Hepatocyte (in vitro differentiated cells): ENCODE measurements around the gene SAMD1. TPM values are rescaled to one million over a fixed set of nuclear protein-coding genes. Genes with fewer than 3 reads are reported as not detected.

Experiments
- DNase-seq: peaks from one replicate; pipeline ENCODE4 v3.0.0-alpha.2; 2016; ENCODE audit warnings: low spot score
- H2AFZ ChIP-seq: fragments of 200-600 bp; sonication (generic); 2 replicates; pipeline ENCODE4 v1.6.0; 2016; ENCODE audit warnings: antibody characterized with exemption, mild to moderate bottlenecking
- H3K27ac ChIP-seq: fragments of 200-600 bp; sonication (generic); 2 replicates; pipeline ENCODE4 v1.5.1; 2016; ENCODE audit warnings: mild to moderate bottlenecking
- H3K27me3 ChIP-seq: fragments of 200-600 bp; sonication (generic); 2 replicates; pipeline ENCODE4 v1.6.1; 2016
- H3K36me3 ChIP-seq: fragments of 200-600 bp; sonication (generic); replicated peaks from 2 replicates; pipeline ENCODE4 v1.5.1; 2016; ENCODE audit warnings: low read depth; ENCODE audit not compliant: insufficient read depth
- H3K4me1 ChIP-seq: fragments of 200-600 bp; sonication (generic); 2 replicates; pipeline ENCODE4 v1.5.1; 2016; ENCODE audit warnings: mild to moderate bottlenecking, moderate library complexity; ENCODE audit not compliant: insufficient read depth
- H3K4me2 ChIP-seq: fragments of 200-600 bp; sonication (generic); 2 replicates; pipeline ENCODE4 v1.6.0; 2016
- H3K4me3 ChIP-seq: fragments of 200-600 bp; sonication (generic); 2 replicates; pipeline ENCODE4 v1.5.1; 2016; ENCODE audit warnings: mild to moderate bottlenecking
- H3K79me2 ChIP-seq: fragments of 200-600 bp; sonication (generic); 2 replicates; pipeline ENCODE4 v1.6.0; 2017; ENCODE audit warnings: mild to moderate bottlenecking
- H3K9me2 ChIP-seq: fragments of 200-600 bp; sonication (generic); replicated peaks from 2 replicates; pipeline ENCODE4 v1.6.0; 2017; ENCODE audit warnings: mild to moderate bottlenecking; ENCODE audit not compliant: insufficient read depth
- H3K9me3 ChIP-seq: fragments of 200-600 bp; sonication (generic); 2 replicates; pipeline ENCODE4 v1.5.1; 2016; ENCODE audit warnings: low read depth, mild to moderate bottlenecking
- H4K20me1 ChIP-seq: fragments of 200-600 bp; sonication (generic); 2 replicates; pipeline ENCODE4 v1.6.0; 2016; ENCODE audit warnings: mild to moderate bottlenecking; ENCODE audit not compliant: insufficient read depth, poor library complexity, severe bottlenecking
- CTCF ChIP-seq: fragments of 200-600 bp; sonication (generic); IDR thresholded peaks from 2 replicates; pipeline ENCODE4 v1.5.1; 2016; ENCODE audit warnings: antibody characterized with exemption, mild to moderate bottlenecking; ENCODE audit not compliant: poor library complexity
- EZH2 ChIP-seq: fragments of 200-600 bp; sonication (generic); IDR thresholded peaks from 2 replicates; pipeline ENCODE4 v1.6.1; 2016; ENCODE audit warnings: antibody characterized with exemption, mild to moderate bottlenecking, borderline replicate concordance
- EZH2phosphoT487 ChIP-seq: fragments of 200-600 bp; sonication (generic); IDR thresholded peaks from one replicate; pipeline ENCODE4 v1.6.1; 2018; ENCODE audit warnings: antibody characterized with exemption, mild to moderate bottlenecking, low read depth, moderate library complexity; ENCODE audit not compliant: unreplicated experiment, severe bottlenecking
- WGBS: methylation state at CpG from one replicate; pipeline ENCODE4 v1.1.6; 2016; ENCODE audit warnings: low lambda C conversion rate; ENCODE audit errors: missing lambda C conversion rate; 5-methylcytosine and 5-hydroxymethylcytosine counted together
- polyA plus RNA-seq: library from polyadenylated mRNA; unstranded; fragments of >200 nt; fragmentation: Nextera tagmentation; extraction: Ambion mirVana; gene quantifications from 2 replicates; pipeline ENCODE4 v1.2.1, GENCODE V29; 2016
- total RNA-seq: library from RNA; depleted of rRNA; stranded (reverse); fragments of >200 nt; gene quantifications from 2 replicates; pipeline ENCODE4 v1.2.3, GENCODE V29; 2014

Gene SAMD1
- total and polyA plus RNA-seq, 2 experiments from 2014 or later: 35.8 to 45.6 TPM

GRCh38 chr19:14082675-14082960 is 7.9 kb downstream of the SAMD1 start:
- Histone ChIP-seq H3K9me2 (no peaks in the 10 kb centered on the region), H2AFZ (no peak overlapping the region), H3K4me3 (no peak overlapping the region), H3K36me3 (no peaks in the 10 kb centered on the region), H3K9me3 (no peaks in the 10 kb centered on the region), H3K4me2 (peak overlapping the region; percentile 87), H3K27me3 (no peaks in the 10 kb centered on the region), H4K20me1 (no peaks in the 10 kb centered on the region), H3K79me2 (peaks cover 21% of the 10 kb centered on the region), H3K4me1 (peaks cover 11% of the 10 kb centered on the region), H3K27ac (peak overlapping the region; percentile 85)
- 58% methylated on average over 1 of the region's 1 CpG for WGBS
- TF ChIP-seq CTCF (no peak), EZH2phosphoT487 (no peak), EZH2 (no peak)
- no peak for DNase-seq

DNA sequence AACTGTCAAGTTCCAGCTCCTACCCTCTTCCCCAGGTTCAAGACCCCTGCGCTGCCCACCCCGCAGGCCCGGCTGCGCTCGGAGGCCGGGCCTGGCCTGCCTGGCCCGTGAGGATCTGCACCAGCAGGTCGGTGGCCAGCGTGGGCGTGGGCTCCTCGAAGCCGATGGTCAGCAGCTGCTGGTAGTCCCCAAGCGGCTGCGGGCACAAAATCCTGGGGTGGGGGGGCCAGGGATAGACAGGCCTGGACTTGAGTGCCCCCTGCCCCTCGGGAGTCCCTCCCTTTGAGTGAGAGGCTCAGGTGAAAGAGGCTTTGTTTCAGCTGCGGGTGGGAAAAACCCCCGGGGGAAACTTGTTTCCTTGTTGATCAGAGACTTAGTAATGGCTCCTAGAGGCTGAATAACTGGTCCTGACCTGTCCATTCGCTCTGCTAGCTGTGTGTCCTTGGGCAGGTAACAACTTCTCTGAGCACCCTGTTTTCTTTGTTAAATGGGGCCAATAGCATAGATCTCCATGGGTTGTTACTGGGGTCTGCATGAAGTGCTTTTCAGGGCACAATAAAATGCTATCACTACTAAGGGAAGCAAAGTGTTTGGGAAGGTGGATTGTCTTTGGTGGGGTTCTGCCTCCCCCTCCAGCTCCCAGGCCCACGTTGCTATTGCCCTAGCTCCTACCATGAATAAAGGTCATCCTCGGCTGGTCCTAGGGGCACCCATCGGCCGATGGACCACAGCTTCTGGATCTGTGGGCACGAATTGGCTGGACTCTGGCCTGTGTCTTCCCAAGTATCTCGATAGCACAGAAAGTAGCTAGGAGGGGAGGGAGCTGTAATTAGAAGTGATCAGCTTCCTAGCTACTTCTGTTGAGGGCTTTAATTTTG is 8.5 kb downstream of the SAMD1 start:
- peak overlapping the region; percentile 85 for H3K27ac ChIP-seq
- no peaks in the 10 kb centered on the region for H3K36me3 ChIP-seq
- no peaks in the 10 kb centered on the region for H3K9me2 ChIP-seq
- peak overlapping the region; percentile 51 for H2AFZ ChIP-seq
- H3K4me2 ChIP-seq: peak overlapping the region; percentile 87
- WGBS: 29% methylated on average over 24 of the region's 24 CpGs
- DNase-seq: peak; percentile 55
- peaks cover 24% of the 10 kb centered on the region for H3K79me2 ChIP-seq
- H4K20me1 ChIP-seq: no peaks in the 10 kb centered on the region
- no peaks in the 10 kb centered on the region for H3K9me3 ChIP-seq
- H3K4me3 ChIP-seq: peak overlapping the region; percentile 49
- H3K4me1 ChIP-seq: peaks cover 11% of the 10 kb centered on the region
- TF ChIP-seq EZH2: no peak
- TF ChIP-seq CTCF: no peak
- TF ChIP-seq EZH2phosphoT487: no peak
- no peaks in the 10 kb centered on the region for H3K27me3 ChIP-seq

- peak overlapping the region; percentile 85 for H3K27ac ChIP-seq
- peak; percentile 99 for DNase-seq
- TF ChIP-seq EZH2 (no peak), CTCF (no peak), EZH2phosphoT487 (no peak)
- no peaks in the 10 kb centered on the region for H4K20me1 ChIP-seq
- H3K27me3 ChIP-seq: no peaks in the 10 kb centered on the region
- WGBS: 1% methylated on average over 49 of the region's 50 CpGs
- peak overlapping the region; percentile 56 for H2AFZ ChIP-seq
- H3K36me3 ChIP-seq: no peaks in the 10 kb centered on the region
- H3K9me3 ChIP-seq: no peaks in the 10 kb centered on the region
- no peaks in the 10 kb centered on the region for H3K9me2 ChIP-seq
- H3K4me2 ChIP-seq: peak overlapping the region; percentile 87
- peaks cover 11% of the 10 kb centered on the region for H3K4me1 ChIP-seq
- peak overlapping the region; percentile 49 for H3K4me3 ChIP-seq
- peaks cover 25% of the 10 kb centered on the region for H3K79me2 ChIP-seq
Observed at GRCh38 chr19:14080887-14081796, 9.4 kb downstream of the SAMD1 start.
